GM21367 (cell line): ENCODE results near the gene GALNS.

ENCODE experiments used
- ATAC-seq: cut with Tn5 transposase; IDR thresholded peaks from one replicate; pipeline ENCODE4 v1.9.1; 2021; ENCODE audit not compliant: unreplicated experiment

Gene GALNS

DNA sequence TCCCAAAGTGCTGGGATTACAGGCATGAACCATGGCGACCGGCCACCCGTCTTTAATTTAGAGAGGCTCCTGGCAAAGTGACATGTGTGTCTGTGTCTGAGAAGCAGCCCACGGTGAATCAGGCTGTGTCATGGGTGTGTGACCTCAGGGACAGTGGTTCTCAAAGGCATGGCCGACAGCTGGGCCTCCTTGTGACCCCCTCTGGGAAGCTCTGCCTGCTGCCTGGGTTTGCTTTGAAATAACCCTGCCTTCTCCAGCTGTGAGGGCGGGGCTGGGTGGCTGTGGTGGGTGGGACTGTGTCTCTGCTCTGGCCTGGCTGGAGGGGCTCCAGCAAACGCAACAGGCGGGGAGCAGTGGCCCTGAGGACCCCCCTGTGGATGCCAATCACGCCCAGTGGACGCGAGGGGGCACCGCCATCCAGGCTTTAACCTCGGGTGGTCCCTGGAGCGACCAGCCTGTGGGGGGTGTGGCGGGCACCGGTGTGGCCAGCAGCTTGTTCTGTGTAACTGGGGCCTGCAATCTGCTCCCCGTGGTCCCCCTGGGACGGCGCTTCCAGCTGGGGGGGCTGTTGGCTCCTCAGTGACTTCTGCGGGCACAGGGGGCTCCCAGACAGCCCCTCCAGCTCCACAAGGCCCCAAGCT, 36.2 kb downstream of the GALNS start:
- no peak for ATAC-seq

DNA sequence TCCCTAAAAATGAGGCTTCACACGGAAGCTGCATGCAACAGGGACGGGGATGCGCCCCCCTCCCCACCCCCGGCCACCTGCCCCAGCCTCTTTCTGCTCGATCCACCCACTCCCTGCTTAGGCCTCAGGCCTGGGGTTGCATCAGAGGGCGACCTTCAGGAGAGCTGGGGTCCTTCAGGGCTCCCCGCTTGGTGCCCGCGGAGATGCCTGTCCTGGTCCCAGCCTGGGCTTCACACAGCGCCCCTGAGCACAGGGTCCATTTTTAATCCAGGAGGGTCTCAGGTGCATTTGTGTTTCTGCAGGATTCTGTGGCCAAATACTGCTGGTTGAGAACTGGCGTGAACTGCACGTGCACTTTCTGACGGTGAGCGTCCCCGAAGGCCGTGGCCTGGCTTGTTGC, 37.6 kb downstream of the GALNS start:
- ATAC-seq: no peak

DNA sequence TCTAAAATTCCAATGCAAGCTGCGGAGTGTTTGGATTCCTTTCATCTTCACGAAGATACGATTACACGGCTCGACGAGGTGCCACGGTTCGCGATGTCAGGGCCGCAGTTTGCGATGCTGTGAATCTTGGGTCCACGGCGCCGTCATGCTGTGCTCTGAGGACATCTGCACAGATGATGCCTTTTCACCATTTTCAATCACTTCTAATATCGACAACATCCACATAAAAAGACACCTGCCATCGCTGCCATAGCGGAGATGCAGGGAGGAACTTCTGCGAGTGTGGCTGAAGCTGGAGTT, 38.2 kb downstream of the GALNS start:
- no peak for ATAC-seq

DNA sequence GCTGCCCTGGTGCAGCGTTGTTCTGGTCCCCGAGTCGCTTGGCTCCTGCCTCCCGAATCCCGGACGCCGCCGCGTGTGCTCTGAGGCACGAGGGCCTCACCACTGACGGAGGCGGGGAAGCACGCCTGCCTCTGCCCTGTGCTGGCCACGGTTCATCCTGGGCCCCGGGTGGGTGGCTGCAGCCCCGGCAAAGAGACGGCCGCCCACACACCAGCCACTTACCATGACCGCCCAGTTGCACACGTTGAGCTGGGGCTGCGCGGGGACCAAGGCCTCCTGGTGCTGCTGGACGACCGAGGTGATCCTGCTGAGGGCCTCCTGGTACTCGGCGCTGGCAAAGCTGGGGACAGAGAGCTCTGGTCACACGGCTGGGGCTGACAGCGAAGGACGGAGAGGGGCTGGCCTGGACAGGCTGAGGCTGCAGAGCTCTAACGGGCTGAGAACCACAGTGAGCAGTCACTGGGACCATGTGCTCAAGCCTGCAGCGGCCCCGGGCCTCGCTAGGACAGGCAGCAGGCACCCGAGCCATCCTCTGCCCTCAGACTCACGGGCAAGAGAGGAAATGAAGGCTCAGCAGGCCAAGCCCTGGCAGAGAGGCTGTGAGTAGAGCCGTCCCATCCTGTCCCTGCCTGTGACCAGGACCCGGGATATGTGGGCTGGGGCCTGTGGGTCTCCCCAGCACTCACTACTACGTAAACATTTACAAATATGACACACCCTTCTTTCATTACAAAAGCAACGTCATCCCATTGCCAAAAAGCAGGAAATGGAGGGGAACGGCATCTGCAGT, 38.8 kb downstream of the GALNS start:
- no peak for ATAC-seq

DNA sequence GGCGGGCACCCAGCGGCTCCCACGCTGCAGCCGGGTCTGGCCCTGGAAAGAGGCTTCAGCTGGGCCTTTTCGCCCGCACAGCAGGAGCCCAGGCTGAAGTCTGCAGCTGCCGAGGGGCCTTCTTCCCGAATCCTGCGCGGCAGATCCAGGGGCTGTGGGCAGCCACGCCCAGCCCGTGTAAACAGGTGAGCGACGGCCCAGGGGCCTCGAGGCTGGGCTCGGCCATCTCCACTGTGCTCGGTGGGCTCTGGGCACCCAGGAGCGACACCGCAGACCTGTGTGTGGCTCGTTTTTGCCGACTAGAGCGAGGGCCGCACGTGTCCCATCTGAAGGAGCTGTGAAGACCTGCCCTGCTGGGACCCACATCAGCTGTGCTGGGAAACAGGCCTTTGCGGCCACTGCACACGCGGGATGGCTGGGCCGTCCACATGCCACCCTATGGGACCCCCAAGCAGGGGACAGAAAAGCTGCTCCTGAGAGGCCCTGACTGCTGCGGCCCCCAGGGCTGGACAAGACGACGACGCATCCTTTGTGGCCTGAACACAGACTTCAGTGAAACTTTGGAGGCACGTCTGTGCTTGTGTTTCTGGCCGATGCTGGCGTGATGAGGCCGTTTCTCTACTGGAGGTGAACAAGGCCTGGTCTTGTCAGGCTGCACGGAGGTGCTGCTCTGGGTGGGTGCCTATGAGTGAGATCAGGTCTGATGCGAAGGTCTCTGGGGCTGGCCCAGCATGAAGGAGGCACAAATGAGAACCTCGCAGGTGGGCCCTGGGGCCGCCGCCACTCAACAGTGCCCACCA, 39.8 kb downstream of the GALNS start:
- no peak for ATAC-seq

DNA sequence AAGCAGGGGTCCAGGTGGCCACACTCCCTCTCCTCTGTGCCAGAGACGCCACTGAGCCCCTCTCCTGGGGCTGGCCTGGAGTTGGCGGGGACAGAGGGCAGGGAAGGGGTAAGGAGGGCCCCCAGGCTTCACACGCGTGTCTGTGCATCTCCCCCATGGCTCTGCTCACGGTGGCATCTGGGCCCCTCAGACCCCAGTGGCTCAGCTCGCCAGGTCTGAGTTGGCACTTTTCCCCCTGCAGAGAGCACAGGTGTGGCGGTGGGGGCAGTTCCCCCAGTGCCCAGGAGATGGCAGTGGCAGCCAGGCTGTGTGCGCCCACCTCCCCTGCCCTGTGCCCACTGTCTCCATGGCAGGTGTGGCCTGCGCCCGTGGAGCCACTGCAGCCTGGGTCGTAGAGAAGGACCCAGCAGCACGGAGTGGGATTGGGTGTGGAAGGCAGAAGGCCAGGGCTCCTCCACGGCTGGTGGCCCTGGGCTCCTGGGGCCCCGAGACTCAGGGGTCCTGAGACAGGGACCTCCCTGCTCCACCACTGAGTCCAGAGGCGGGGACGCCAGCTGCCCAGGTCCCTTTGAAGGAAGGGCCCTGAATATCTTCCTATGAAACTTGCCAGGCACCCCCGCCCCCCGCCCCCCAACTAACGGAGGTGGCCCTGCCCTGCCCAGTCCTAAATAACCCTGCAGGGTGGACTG, 40.7 kb downstream of the GALNS start:
- ATAC-seq: no peak

DNA sequence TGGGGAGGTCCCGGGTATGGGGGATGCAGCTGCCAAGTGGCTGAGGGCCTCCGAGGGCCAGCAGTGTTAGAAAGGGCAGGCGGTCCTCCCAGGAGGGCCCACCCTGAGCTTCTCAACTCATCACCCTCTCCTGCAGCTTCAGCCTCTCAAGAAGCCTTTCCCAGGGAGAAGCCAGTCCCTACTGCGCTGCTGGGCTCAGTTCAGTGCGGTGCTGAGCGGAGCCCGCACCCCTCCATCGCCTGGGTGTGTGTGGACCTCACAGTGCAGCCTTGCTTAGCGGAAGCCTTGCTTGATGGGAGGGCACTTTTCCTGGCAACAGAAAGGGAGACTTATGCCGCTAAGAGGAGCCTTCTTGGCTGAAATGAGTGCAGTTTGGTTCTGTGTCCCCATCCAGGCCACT, 41.5 kb downstream of the GALNS start:
- ATAC-seq: no peak

DNA sequence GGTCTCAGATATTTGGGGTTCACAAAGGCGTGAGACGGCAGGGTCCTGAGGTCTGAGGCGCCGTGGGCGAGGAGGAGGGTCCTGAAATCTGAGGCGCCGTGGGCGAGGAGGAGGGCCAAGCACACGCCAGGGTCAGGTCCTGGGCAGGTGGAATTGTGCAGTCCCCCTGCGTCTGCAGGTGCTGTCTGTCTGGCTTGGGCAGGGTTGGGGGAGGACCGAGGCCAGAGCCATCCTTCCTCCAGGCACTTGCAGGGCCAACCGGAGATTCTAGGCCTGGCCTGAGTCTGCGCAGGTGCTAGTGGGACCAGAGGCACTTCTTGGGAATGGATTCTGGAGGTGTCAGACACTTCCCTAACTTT, 42.6 kb downstream of the GALNS start:
- no peak for ATAC-seq

DNA sequence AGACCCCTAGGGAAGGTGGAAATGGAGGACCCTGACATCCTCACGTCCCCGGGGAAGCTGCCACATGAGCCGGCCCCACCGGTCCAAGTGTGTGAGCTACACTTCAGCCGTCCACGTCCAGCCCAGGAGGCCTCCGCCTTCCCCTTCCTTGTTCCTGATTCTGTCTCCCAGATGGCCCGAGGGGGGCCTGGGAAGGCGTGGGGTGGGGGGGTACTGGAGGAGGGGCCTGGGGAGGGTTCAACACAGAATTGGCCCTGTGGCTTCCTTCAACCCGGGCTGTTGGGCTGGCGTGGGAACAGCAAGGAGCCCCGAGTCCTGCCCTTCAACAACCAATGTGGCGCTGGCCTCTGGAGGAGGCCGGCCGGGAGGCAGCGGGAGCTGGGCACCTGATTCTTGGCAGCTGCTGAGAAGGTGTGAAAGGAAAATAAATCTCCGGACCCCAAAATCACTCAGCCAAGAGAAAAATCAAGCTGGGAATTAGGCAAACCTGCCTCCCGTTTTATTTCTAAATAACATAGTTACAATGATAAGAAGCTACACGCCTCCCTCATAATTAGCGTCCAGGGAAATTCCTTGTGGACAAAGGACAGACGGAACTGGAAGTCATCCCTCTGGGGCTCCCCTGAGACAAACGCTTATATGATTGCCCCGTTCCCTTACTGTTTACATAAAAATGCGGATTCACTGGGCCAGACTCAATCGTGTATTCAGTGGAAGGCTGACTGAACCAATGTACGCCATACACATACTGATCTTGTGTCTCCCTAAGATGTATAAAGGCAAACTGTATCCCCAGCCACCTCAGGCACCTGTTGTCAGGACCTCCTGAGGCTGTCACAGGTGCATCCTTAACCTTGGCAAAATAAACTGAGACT, 43.2 kb downstream of the GALNS start:
- ATAC-seq: no peak

DNA sequence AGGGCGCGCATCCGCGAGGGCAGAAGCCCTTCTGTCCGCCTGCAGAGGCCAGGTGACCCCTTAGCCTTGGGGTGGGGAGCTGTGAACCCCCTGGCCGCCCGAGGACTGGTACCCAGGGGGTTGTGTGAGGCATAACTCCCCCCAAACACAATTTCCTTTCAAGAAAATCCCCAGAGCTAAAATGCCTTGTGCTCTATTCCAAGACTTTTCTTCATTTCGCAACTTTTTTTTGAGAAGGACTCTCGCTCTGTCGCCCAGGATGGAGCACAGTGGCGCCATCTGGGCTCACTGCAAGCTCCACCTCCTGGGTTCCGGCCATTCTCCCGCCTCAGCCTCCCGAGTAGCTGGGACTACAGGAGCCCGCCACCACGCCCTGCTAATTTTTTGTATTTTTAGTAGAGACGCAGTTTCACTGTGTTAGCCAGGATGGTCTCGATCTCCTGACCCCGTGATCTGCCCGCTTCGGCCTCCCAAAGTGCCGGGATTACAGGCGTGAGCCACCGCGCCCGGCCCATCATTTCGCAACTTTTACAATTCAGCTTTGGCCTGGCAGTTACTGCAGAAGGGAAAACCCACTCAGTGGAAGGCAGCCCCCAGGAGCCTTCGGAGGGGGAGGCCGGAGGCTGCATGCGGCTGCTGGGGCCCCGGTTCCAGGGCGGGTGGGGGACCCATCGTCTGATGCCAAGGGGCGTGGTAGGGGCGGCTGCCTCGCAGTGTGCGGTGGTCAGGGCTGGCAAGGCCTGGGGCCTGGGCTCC, 44.1 kb downstream of the GALNS start:
- ATAC-seq: no peak

DNA sequence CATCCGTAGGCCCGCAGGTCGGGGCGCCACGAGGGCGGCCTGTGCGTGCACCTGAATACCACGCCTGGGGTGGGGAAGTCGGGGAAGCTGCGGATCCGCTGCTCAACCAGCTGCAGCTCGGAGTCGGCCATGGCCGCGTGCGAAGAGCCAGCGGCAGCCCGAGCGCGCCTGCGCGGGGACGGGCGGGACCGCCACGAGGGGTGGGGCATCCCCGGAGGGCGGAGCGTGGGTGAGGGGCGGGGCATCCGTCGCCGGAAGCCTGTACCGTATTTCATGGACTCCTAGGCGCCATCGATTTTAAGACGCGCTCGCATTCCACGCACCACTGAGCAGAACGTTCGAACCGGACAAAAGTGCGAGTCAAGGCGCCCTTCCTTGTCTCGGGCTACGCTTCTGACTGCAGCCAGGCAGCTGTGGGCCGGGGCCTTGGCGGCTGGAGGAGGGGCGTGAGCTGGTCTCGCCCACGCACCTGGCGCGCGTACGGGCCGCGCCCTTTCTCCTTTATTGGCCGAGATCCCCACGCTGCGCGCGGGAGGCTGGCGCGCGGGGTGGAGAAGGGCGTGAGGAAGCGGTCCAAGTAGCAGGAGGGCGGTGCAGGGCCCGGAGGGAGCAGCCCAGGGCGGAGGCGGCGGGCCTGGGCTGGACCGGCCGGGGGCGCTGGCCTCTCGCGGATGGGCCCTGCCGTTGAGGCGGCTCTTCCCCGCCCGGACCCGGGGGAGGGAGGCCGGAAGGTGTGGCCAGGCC, 44.8 kb downstream of the GALNS start, which contains the start of gene APRT:
Gene APRT (minus strand): TSS at position 160 of the 744 bp plus-strand sequence. CDS start 29 bp downstream, at position 131.
- ATAC-seq: peak; percentile 47

DNA sequence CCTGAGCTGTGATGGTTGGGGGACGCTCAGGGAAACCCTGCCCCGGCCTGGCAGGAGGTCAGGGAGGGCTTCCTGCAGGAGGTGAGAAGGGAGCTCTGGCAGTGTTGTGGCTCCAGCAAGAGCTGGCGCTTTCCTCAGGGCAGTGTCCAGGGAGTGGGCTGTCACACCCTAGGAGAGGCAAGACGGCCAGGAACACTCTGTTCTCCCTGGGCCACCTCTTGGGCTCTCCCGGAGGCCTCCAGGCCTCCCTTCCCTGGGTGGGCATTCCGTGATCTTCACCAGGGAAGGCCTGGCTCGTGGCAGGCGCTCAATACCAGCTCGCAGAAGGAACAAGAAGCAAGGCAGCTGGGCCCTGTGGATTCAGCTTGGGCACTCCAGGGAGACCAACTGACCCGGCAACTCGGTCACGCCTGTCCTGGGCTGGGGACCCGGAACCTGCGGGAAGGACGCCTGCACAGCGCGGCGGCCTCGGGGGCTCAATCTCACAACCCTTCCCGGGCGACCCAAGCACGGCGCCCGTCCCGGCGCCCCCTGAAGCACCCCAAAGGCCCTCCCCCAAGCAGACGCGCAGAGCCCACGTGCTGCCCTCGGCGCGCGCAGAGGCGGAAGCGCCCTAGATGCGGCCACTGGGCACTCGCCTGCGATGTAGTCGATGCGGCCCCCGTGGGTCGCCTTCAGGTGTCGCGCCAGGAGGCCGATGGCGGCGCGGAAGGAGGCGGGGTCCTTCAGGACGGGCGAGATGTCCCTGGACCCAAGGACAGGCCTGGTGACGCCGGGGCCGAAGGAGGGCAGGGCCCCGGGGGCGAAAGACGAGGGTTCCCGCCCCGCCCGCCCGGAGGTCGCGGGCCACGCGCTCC, 45.6 kb downstream of the GALNS start:
- peak; percentile 36 for ATAC-seq

DNA sequence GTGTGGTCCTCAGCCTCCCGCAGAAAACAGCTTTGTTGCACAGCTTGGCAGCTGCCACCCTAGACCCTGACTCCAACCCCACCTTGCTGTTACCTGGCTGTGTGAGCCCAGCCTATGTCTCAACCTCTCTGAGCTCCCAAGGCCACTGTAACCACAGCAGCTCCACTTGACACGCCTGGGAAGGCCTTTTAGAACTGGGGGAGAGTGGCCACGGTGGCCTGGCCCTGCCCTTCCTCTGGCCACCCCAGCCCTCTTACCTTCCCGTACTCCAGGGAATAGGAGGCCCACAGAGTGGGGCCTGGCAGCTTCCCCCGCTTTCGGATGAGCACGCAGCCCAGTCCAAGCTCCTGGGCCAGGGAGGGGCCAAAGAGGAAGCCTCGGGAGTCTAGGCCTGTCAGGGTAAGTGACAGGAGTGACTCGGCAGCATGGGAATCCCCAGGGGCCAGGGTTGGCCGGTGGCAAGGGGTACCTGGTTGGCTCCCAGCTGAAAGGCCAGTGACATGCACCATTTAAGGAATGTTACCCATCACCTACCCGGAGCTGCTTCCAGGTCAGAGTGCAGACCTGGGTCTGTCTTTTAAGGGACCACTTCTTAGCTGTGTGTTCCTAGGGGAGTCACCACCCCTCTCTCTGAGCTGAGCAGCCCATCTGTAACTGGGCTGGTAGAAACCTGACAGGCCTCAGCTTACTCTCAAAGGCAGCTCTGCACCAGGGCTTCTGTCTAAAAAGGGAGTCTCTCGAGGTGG, 46.4 kb downstream of the GALNS start:
- ATAC-seq: no peak

DNA sequence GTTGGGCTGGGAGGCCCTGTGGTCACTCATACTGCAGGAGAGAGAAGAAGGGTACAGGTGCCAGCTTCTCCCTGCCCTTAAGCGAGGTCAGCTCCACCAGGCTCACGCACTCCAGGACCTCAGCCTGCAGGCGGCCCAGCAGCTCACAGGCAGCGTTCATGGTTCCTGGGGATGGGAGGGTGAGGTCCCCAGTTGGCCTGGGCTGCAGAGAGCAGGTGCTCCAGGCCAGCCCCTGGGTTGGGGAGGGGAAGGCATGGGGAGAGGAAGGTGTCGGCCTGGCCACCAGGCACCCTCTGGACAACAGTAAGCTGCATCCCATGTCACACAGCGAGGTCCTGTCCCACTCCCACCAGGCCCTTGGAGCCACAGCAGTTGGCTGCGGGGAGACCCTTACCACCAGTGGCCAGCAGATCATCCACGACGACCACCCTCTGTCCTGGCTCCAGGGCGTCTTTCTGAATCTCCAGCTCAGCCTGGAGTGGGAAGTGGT, 47.0 kb downstream of the GALNS start:
- no peak for ATAC-seq

DNA sequence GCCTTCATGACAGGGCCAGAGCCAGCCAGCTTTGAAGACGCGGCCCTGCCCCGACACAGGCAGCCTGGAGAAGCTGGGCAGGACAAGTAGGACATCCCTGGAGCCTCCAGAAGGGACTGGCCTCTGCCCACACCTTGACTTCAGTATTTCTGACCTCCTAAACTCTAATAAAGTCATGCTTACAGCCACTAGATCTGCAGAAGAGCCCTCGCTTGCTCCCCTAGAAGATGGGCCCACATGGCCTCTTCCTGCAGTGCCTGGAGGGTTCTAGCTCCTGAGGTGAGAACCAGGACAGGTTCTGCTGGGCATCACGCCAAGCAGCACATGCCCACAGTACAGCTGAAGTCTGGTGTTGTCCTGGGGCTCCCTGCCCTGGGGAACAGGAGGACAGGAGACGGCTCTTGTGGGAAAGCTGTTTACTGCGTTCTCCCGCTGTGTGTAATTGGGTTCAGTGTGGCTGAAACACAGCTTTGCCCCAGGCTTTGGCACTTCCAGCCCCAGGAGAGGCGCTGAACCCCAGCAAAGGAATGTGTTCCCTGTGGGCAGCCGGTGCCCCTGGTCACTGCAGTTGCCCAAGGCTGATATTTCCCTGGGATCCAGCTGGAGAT, 47.6 kb downstream of the GALNS start:
- no peak for ATAC-seq

DNA sequence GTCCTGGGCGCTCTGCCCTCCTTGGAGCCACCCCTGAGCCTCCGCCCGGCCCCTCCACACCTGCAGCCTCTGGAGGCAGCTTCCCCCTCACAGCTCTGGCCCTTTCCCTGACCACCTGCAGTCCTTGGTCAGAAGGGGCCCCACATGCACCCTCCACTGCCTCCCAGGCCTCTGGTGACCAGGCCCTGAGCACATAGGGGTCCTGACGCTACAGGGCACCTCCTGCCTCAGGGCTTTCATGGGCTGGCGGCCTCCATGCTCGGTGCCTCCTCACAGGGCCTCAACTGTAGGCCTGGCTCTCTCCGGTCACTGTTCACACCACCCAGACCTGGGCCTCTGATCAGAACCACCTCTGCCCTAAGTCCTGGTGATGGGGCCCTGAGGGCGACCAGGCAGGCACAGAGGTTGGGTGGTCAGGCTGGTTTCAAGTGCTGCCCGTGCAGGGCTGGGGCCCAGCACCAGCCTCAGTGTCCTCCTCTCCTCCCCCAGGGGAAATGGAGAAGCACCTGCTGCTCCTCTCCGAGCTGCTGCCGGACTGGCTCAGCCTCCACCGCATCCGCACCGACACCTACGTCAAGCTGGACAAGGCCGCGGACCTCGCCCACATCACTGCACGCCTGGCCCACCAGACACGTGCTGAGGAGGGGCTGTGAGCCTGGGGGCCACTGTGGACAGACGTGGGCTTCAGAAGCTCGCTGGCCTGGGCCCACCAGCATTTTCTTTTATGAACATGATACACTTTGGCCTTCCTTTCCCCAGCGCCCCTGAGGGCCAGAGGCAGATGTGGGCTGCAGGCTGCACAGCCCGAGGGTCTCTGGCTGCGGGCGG, 48.9 kb downstream of the GALNS start:
- ATAC-seq: no peak
